DND-41 (cell line): ENCODE results near the gene FOXD1.

ENCODE experiments used
- CTCF ChIP-seq: IDR thresholded peaks from 2 replicates; pipeline ENCODE4 v1.5.1; 2012; ENCODE audit warnings: borderline replicate concordance, low read length, moderate library complexity, mild to moderate bottlenecking; ENCODE audit not compliant: poor library complexity, severe bottlenecking; ENCODE audit errors: extremely low read depth
- EZH2 ChIP-seq: IDR thresholded peaks from 3 replicates; pipeline ENCODE4 v1.6.1; 2012; ENCODE audit warnings: borderline replicate concordance, low read depth, mild to moderate bottlenecking, moderate library complexity, low read length, inconsistent platforms; ENCODE audit not compliant: severe bottlenecking

- no peak for TF ChIP-seq CTCF
- no peak for TF ChIP-seq EZH2
These were observed 4.6 kb downstream of the FOXD1 start for GRCh38 chr5:73443829-73444498.
